ENCODE data around the gene OCEL1. TPM values are rescaled to one million over a fixed set of nuclear protein-coding genes. Genes with fewer than 3 reads are reported as not detected.
A peak's percentile ranks its signal among the peaks of the same experiment; 100 is the strongest.

Gene OCEL1
- total RNA-seq, 1 donor from 2014 or later, result 22.3 TPM

DNA sequence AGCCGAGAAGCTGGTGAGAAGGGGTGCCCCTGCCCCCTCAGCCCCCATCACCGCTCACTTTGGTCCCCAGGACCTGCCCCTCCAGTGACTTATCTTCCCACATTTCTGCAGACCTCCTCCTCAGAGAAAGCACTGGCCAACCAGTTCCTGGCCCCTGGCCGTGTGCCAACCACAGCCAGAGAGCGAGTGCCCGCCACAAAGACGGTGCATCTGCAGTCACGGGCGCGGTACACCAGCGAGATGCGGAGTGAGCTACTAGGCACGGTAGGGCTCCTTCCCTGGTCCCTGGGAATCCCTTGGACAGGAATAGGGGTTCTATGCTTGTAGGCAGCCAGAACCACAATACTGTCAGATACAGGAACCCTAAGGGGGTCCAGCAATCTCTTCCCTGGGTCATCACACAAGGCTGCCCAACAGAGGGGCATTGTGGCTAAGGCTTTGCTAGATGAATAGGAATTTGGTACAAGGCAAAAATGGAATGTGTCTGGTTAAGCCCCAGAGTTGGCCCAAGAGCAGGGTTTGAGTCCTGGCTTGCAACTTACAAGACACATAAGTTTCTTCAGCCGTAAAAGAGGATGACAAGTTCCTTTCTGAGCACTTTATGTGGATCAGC lies 9.9 kb upstream of the OCEL1 start:
- H3K36me3 Mint-ChIP-seq (ENCODE audit: low read depth), result peaks cover 18% of the 10 kb centered on the region
- TF ChIP-seq, protein P1, sequence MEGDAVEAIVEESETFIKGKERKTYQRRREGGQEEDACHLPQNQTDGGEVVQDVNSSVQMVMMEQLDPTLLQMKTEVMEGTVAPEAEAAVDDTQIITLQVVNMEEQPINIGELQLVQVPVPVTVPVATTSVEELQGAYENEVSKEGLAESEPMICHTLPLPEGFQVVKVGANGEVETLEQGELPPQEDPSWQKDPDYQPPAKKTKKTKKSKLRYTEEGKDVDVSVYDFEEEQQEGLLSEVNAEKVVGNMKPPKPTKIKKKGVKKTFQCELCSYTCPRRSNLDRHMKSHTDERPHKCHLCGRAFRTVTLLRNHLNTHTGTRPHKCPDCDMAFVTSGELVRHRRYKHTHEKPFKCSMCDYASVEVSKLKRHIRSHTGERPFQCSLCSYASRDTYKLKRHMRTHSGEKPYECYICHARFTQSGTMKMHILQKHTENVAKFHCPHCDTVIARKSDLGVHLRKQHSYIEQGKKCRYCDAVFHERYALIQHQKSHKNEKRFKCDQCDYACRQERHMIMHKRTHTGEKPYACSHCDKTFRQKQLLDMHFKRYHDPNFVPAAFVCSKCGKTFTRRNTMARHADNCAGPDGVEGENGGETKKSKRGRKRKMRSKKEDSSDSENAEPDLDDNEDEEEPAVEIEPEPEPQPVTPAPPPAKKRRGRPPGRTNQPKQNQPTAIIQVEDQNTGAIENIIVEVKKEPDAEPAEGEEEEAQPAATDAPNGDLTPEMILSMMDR (IDR thresholded peaks at IDR 0.05), result no peak
- H3K4me3 Mint-ChIP-seq (ENCODE audit: unreplicated experiment), result peak overlapping the region; percentile 82
- no peak for DNase-seq (ENCODE audit: low spot score)
- H3K4me1 Mint-ChIP-seq (ENCODE audit: low read depth), result peaks cover 30% of the 10 kb centered on the region
- H3K27me3 Mint-ChIP-seq (ENCODE audit: low read depth), result no peaks in the 10 kb centered on the region
- peak overlapping the region; percentile 97 for H3K27ac Mint-ChIP-seq (ENCODE audit: unreplicated experiment)
- no peaks in the 10 kb centered on the region for H3K9me3 Mint-ChIP-seq (ENCODE audit: low read depth)

DNA sequence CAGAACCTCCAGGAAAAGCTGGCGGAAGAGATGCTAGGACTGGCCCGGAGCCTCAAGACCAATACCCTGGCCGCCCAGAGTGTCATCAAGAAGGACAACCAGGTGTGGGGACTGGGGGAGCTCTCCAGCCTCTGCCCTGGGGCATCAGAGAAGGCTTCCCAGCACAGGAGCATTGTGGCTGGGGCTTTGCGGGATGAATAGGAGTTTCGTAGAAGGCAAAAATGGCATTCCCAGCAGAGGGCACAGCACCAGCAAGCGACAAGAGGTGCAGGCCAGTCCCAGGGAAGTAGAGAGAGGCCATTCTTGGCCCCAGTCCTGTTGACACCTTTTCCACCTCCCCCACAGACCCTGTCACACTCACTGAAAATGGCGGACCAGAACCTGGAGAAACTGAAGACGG lies 6.7 kb upstream of the OCEL1 start:
- H3K9me3 Mint-ChIP-seq (ENCODE audit: low read depth), result no peaks in the 10 kb centered on the region
- H3K36me3 Mint-ChIP-seq (ENCODE audit: low read depth), result peaks cover 13% of the 10 kb centered on the region
- no peaks in the 10 kb centered on the region for H3K27me3 Mint-ChIP-seq (ENCODE audit: low read depth)
- peaks cover 29% of the 10 kb centered on the region for H3K4me1 Mint-ChIP-seq (ENCODE audit: low read depth)
- no peak overlapping the region for H3K4me3 Mint-ChIP-seq (ENCODE audit: unreplicated experiment)
- no peak overlapping the region for H3K27ac Mint-ChIP-seq (ENCODE audit: unreplicated experiment)
- no peak for DNase-seq (ENCODE audit: low spot score)
- TF ChIP-seq, protein P1 (IDR thresholded peaks at IDR 0.05), result no peak

DNA sequence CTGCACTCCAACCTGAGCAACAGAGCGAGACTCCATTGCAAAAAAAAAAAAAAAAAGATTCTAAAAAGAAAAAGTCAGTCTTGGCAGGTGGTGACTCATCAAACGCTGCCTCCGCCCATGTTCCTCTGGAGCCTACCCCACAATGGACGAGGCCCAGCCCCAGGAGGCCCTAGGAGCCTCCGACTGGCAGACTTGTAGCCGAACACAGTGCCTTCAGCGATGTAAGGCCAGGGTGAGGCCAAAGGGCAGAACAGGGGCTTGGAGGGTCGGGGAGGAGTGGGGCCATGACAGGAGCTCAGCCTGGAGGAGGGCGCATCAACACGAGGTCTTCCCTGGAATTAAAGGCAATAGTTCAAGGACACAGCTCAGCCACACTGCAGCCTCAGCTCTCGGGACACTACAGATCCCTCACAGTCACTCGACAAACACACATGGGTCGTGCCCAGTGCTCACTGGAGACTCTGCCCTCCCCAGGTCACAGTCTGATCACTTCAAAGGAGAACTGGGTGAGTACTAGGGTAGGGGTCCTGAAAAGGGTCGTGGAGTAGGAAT lies 5.7 kb upstream of the OCEL1 start:
- H3K4me1 Mint-ChIP-seq (ENCODE audit: low read depth), result peaks cover 20% of the 10 kb centered on the region
- no peaks in the 10 kb centered on the region for H3K9me3 Mint-ChIP-seq (ENCODE audit: low read depth)
- no peak overlapping the region for H3K4me3 Mint-ChIP-seq (ENCODE audit: unreplicated experiment)
- DNase-seq (ENCODE audit: low spot score), result no peak
- peak overlapping the region; percentile 5 for H3K27ac Mint-ChIP-seq (ENCODE audit: unreplicated experiment)
- H3K27me3 Mint-ChIP-seq (ENCODE audit: low read depth), result no peaks in the 10 kb centered on the region
- H3K36me3 Mint-ChIP-seq (ENCODE audit: low read depth), result peaks cover 13% of the 10 kb centered on the region
- TF ChIP-seq, protein P1 (IDR thresholded peaks at IDR 0.05), result no peak

DNA sequence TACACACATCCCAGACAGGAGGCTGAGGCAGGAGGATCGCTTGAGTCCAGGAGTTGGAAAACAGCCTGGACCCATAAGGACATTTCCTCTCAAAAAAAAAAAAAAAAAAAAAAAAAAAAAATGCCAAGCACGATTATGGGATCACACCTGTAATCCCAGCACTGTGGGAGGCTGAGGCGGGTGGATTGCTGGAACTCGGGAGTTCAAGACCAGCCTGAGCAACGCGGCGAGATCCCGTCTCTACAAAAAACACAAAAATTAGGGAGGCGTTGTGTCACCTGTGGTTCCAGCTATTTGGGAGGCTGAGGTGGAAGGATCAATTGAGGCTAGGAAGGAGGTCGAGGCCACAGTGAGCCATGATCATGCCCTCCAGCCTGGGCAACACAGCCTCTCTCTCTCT lies 973 bp upstream of the OCEL1 start:
- Mint-ChIP-seq H3K9me3 (ENCODE audit: low read depth) (no peaks in the 10 kb centered on the region), H3K27me3 (ENCODE audit: low read depth) (no peaks in the 10 kb centered on the region), H3K4me1 (ENCODE audit: low read depth) (peaks cover 15% of the 10 kb centered on the region), H3K27ac (ENCODE audit: unreplicated experiment) (no peak overlapping the region), H3K36me3 (ENCODE audit: low read depth) (no peaks in the 10 kb centered on the region), H3K4me3 (ENCODE audit: unreplicated experiment) (peak overlapping the region; percentile 50)
- TF ChIP-seq, protein P1 (IDR thresholded peaks at IDR 0.05), result no peak
- DNase-seq (ENCODE audit: low spot score), result no peak

DNA sequence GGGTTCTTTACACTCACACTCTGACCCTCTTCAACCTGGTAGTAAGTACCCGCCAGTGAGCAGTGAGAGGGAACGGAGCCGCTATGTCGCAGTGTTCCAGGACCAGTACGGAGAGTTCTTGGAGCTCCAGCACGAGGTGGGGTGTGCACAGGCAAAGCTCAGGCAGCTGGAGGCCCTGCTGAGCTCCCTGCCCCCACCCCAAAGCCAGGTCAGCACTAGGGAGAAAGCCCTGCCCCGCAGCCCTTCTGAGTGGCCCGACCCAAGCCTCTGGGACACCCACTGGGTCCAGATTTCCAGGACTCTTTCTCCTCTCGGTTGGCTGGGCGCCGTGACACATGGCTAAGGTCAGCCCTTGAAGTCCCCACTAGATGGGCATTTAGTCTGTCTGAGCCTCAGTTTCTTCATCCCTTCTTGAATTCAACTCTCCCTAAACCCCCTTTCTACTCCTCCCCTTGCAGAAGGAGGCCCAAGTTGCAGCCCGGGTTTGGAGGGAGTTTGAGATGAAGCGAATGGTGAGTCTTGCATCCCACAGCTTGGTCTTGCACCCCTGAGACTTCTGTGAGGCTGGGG lies 1.9 kb downstream of the OCEL1 start:
- peaks cover 4% of the 10 kb centered on the region for H3K36me3 Mint-ChIP-seq (ENCODE audit: low read depth)
- TF ChIP-seq, protein P1 (IDR thresholded peaks at IDR 0.05), result no peak
- no peaks in the 10 kb centered on the region for H3K9me3 Mint-ChIP-seq (ENCODE audit: low read depth)
- no peak overlapping the region for H3K4me3 Mint-ChIP-seq (ENCODE audit: unreplicated experiment)
- no peak overlapping the region for H3K27ac Mint-ChIP-seq (ENCODE audit: unreplicated experiment)
- no peak for DNase-seq (ENCODE audit: low spot score)
- H3K27me3 Mint-ChIP-seq (ENCODE audit: low read depth), result no peaks in the 10 kb centered on the region
- peaks cover 9% of the 10 kb centered on the region for H3K4me1 Mint-ChIP-seq (ENCODE audit: low read depth)
